CD4-positive, alpha-beta T cell treated with Interleukin-15 for 4 hours (primary cell): Measurements from ENCODE around the gene SCRN1.
"Not testable (repeated sequence)": the region's sequence is repeated elsewhere in the genome, so short reads cannot be mapped to it uniquely, and the experiment has no call there.

Source experiments
- DNase-seq: peaks from one replicate; pipeline ENCODE4 v3.0.0-alpha.2; 2020; ENCODE audit warnings: low spot score

SCRN1 gene

DNA sequence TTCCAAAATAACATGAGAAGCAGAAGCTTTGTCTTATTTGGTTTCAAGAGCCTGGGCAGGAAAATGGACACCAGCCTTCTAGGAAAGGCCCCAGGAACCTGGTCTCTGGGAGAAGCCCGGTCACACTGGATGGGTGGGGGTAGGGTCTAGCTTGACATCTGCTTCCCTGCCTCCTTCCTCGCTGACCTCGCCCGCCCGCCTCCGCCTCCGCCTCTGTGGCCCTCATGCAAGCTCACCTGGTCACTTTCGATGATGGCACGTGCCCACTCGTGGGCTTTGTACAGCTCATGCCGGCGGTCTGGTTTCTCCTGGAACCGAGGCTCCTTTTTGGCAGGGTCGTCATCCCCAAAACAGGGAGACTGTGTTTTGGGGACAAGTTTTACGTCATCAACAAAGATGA is 63.4 kb downstream of the SCRN1 start:
- no peak for DNase-seq

DNA sequence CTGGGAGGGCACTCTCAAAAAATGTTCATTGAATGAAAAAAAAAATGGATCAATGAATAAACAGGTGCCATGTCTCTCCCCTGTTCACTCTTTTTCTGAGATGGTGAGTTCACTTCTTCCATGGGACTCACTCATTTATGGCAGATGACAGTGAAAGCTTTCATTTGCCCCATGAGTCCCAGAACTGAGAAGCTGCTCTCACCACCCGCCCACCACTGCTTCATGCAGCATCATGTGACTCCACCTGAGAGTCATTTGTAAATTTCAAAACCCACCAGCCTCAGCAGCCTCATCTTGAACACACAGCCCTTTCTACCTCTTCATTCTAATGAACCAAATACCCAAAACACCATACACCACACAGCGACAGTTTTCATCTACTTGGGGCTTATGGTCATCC is 64.9 kb downstream of the SCRN1 start:
- DNase-seq = no peak

DNA sequence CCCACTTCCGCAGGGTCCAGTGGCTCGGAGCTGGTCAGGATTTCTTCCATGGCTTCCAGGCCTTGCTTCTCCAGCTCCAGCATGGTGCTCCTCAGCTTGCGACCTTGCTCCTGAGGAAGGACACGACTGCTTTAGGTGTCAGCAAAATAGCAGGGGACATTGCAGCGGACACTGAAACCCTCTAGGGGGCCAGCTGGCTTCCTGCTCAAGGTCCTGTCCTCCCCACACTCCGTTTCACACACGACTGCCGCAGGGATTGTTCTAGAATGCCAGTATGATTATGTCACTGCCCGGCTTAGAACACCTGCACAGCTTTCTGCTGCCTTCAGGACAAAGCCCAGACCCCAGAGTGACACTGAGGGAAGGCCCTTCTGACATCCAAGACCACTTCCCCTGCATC is 65.6 kb downstream of the SCRN1 start:
- no peak for DNase-seq

DNA sequence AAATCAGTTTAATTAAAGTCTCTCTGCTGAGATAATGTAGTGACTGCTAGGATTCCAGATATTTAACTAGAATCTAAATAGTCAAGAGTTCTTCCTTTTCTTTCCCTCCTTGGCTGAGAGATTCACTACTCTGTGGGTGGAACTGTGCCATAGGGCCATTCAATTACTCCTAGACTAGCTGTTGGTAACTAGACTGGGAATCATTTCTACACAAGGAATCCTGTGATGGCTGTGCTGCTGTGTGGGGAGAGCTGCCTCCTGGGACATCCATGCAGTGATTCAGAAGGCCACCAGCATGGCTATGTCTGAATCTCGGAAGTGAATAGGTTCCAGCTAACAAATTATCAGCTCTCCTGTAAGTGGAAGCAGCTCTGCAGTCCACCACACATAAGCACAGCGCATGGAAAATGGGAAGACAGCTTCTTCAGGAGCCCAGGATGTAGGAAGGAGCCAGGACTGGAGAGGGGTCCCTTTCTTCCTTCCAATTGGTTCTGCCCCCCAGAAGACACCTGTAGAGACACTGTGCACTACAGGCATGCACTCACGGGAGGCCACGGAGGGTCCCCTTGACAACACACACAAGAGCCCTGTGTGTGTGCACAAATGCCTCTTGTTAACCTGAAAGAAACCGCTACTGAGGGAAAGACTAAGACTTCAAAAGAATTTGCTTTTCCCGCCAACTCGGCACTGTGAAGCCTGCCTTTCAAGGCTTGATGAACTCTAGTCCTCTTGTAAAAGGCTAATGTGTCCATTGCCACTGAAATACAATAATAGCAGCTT is 66.5 kb downstream of the SCRN1 start:
- DNase-seq = no peak

DNA sequence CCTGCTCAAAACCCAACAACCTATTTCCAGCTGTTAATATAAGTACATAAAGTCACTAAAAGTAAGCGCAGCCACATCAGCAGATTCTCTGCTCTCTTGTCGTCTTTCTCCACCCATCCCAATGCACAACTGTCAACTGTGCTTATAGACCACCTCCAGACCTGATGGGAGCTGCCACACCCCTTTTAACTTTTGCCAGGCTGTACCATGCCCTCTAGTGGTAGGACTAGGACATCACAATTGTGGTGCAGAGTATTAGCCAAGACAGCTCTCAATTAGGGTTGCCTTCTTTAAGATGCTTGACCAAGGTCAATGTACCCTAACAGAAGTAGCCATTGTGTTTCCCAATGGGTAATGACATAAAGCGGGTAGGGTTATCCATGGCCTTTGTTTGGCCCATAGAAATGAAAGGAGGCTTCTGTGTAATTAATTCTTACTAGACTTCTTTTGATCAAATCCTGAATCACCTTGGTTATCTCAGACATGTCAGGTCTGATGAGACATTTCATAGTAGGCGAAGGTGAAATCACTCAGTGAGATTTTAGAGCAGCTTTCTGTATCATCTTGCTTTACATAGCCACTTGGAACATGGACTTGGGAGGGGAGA is 68.1 kb downstream of the SCRN1 start:
- peak; percentile 52 for DNase-seq

DNA sequence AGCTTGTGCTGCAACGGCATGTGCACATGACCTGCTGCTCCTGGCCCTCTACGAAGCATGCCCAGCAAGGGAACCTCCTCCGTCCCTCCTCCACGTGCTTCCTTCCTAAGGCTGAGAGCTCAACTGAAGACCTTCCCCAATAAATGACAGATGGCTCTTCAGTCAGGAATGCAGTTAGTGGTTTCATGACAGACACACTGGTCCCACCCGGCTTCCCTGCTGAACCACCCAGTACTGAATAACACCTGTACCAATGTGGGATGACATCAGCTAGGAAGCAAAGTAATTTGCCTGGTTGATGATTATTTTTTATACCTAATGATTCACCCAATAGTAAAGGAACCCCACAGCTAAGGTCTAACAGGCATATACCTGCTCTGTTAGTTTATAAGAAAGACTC is 69.1 kb downstream of the SCRN1 start:
- no peak for DNase-seq

DNA sequence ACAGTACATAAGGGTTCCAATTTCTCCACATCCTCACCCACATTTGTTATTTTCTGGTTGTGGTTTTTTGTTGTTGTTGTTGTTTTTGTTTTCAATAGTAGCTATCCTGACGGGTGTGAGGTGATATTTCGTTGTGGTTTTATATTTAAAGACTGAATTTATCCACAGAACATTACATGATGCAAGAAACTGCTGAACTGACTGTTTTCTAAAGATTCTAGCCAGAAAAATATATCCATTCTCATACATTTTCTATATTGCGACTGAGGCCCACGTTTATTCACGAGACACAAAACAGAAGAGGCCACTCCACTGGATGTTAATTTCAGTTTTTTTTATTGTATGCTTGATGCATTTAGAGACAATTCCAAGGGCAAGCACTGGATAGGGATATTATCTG is 69.8 kb downstream of the SCRN1 start:
- no peak for DNase-seq

DNA sequence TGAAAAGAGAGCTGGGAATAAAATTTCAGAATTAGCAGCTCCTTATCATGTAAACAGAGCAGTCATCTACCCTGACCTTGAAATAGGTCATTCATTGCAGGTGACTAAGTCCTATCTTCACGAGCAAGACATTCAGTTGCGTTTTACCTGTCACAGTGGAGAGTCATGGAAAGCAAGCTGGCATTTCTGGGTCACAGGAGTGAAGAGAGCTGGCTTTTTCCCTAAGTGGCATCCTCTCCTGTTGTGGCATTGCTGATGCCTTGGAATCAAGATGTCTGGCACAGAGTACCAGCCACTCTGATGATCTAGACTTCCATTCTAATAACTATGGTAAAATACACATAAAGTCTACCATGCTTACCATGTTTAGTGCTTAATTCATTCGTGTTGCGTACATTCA is 70.8 kb downstream of the SCRN1 start:
- DNase-seq = no peak

DNA sequence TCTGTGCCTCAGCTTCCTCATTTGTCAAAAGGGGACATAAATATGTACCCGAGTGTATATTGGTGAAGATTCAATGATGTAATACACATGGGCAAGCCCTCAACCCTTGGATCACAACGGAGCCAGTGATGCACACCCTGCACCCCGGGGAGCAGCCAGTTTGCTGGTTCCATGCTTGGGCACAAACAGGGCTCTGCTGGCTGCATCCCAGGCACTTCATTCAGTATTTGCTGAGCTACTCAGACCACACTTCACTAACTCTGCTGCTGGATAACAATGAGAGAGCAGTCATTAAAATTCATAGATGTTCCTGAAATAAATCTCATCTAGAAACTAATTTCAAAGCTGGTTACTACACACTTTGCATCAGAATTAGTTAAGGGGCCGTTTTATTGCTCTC is 72.0 kb downstream of the SCRN1 start:
- no peak for DNase-seq

DNA sequence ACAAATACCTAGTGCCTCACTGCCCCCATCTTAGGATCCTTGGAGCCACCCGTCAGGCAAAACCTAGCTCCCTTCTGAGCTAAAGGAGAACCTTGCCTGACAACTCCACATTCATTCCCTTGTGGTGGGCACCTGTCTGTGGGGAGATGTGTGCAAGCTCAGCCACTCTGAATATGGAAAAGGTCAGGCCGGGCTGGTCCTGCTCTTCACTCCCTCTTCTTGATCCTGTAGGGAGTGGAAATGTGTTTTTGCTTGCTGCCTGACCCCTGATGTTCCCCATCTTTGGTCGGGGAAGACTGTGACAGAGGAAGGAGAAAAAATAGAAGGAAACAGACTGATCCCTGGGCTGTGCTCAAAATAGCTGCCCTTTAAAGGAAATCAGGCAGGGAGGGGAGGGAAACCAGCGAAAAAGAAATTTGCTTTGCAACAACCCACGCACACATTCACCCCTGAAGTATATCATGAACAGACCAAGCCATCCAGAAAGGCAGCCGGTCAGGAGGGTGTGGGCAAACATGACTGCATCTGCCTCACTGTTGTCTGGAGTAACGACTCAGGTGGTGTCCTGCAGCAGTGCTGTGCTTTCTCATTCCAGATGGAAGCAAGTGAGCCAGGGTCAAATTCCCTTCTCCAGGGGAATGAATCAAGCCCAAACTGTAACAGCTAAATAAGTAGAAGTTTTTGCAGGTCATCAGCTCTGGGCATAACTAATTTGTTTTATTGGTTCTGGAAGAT is 74.0 kb downstream of the SCRN1 start:
- no peak for DNase-seq

DNA sequence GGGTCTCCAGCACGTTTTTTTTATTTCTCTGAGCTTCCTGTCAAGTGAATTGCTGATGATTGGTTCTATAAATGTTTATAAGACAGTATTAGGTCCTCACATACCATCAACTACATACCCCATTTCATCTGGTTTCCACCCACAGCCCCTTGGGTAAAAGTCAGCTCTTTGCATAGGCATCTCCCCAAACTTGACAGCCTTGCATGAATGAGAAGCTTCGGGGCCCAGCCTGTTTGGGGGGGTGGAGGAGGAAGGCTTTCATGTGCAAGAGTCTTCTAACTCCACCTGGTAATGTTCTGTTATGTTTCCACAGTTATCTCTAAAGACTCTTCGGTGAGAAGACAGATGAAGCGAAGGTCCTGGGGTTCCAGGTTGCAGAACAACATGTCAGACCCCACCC is 75.4 kb downstream of the SCRN1 start:
- DNase-seq = no peak

DNA sequence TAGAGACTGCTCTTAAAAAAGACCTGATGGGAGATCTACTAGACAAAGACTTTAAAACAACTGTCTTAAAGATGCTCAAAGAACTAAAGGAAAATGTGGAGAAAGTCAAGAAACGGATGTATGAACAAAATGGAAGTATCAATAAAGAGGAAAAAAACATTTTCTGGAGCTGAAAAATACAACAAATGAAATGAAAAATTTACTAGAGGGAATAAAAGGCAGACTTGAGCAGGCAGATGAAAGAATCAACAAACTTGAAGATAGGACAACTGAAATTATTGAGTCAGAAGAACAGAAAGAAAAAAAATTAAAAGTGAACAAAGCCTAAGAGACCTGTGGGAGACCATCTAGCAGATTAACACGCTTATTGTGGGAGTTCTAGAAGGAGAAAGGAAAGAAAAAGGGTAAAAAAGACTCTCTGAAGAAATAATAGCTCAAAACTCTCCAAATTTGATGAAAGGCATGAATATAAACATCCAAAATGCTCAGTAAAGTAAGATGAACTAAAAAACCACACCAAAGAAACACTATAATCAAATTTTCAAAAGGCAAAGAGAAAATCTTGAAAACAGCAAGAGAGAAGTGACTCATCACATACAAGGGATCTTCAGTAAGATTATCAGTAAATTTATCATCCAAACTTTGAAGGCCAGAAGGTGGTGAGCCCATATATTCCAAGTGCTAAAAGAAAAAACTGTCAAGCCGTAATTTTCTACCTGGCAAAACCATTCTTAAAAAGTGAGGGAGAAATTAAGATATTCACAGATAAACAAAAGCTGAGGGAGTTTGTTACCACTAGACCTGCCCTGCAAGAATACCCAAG is 83.2 kb downstream of the SCRN1 start:
- DNase-seq = no peak

DNA sequence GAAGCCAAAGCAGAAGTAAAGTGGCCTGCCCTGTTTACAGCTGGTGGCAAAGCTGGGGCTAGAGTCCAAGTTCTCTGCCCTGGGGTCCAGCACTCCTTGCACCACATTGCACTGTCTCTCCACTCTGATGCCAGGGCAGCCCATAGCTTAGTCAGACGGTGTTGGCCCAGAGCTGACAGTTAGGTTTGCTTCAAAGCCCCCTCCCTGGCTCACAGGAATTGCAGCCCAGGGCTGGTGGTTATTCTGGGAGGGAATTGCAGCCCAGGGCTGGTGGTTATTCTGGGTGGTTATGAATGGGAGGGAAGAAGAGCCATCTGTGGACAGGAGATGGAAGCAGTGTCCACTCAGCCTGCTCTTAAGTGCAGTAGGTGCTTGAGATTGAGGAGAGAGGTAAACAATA is 88.9 kb downstream of the SCRN1 start:
- DNase-seq = no peak

DNA sequence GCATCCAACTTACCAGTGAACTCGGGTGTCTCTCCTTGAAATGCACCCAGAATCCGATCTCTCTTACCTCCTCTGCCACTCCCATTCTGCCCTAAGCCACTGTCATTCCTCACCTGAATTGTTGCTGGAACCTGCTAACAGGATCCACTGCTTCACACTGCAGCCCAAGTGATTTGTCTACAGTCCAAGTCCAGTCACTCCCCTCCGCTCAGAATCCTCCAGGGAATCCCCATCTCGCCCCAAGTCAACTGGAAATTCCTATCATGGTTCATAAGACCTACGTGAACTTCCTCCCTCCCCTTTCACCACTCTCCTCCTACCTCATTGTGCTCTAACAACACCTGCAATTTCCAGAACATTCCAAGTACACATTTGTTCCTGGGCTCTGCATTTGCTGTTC is 91.3 kb downstream of the SCRN1 start:
- no peak for DNase-seq

DNA sequence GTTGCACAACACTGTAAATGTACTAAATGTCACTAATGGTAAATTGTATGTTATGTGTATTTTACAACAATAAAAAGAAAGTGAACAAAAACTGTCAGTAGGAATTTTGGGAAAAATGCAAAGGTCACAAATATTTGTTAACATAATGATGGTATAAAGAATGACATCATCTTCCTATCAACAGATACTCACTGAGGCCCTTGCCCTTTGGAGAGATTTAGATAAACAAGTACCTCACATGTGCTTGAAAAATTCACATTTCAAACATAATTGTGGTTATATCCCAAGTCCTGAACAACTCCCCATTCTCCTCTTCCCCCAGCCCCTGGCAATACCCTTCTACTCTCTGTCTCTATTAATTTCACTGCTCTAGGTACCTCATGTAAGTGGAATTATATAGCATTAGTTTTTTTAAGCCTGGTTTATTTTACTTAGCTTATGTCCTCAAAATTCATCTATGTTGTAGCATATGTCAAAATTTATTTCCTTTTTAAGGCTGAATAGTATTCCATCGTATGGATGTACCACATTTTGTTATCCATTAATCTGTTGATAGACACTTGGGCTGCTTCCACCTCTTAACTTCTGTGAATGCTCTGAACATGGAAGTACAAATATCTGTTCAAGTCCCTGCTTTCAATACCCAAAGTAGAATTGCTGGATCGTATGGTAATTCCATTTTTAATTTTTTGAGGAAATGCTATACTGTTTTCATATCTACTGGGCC is 92.8 kb downstream of the SCRN1 start:
- no peak for DNase-seq

DNA sequence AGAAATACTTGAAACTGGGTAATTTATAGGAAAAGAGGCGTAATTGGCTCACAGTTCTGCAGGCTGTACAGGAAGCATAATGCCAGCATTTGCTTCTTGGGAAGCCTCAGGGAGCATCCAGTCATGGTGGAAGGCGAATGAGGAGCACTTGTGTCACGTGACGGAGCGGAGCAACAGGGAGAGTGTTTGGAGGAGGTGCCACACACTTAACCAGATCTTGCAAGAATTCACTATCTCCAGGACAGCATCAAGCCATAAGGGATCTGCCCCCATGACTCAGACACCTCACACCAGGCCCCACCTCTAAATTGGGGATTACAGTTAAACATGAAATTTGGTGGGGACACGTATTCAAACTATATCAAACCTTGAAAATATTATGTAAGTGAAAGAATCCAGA is 94.0 kb downstream of the SCRN1 start:
- DNase-seq = no peak

DNA sequence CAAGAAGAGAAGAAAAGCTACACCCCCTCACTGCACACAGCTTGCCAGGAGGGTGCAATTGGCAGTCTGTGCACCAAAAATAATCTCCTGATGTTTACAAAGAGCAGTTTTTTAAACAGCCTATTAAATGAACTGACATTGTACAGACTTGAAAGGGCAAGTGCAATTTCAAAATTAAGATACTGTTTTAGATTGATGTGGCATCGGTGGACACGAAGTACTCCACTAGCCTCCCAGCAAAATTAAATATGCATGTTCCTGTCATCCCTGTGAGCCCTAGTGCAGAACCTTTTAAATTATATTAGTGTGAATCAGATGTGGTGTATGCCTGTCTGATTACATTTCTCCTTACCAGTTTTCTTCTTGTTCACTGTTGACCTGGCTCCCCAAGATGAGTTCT is 95.3 kb downstream of the SCRN1 start:
- DNase-seq = no peak

DNA sequence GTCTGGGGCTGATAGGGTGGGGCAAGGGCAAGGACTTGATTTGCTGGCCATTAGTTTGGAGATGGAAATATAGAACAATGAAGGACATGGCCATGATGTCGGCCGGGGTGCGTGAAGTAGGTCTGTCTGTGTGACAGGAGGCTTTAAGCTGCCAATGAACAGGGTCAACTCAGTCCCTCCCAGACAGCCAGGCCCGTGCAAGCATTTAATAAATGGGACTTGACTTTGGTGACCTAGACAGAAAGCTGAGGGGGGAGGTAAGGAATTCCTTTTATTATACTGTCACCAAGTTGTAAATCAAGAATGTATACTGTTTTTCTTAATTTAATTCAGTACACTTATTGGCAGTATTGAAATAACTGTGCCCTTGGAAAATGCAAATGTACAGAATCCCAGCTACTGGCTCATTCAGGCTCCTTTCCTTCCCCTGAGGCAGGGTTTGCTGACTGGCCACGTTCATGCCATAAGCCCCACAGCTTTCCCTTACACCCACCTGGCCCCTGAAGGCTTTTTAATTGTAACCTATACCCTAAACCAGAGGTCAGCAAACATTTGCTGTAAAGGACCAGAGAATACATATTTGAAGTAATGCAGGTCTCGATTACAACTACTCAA is 96.1 kb downstream of the SCRN1 start:
- DNase-seq = no peak

DNA sequence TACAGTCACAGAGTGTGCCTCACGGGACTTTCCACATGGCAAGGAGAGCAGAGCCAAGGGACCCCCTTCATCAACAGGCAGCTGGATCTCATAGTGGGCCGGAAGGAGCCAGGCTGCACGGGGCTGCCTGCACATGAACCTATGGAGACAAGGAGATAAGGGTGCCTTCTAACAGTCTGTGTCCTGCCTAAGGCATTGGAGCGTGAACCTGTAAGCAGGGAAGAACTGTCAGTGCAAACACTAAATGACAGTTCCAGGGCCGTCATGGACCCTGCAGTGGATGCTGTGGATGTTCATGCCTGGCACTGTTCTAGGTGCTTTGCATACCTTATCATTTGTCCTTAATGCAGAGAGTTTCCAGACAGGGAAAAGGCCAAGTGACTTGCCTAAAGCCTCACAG is 97.4 kb downstream of the SCRN1 start:
- DNase-seq = no peak

DNA sequence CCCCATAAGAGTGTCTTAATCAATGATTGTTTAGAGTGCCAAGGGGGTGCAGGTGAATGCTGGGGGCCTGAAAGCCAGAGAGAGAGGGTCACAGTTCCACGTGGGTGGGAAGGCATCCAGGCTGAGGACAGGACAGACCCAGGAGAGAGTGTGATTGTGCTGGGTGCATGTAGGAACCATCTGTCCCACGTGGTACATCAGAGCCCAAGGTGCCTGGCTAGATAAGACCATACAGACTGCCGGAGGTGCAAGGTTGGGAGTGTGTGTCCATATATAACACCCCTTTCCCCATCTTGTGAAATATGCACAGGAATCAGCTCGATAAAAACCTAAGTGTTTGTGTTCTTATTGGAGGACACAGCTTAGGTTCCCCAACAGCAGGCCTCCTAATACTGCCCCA is 97.8 kb downstream of the SCRN1 start:
- no peak for DNase-seq

DNA sequence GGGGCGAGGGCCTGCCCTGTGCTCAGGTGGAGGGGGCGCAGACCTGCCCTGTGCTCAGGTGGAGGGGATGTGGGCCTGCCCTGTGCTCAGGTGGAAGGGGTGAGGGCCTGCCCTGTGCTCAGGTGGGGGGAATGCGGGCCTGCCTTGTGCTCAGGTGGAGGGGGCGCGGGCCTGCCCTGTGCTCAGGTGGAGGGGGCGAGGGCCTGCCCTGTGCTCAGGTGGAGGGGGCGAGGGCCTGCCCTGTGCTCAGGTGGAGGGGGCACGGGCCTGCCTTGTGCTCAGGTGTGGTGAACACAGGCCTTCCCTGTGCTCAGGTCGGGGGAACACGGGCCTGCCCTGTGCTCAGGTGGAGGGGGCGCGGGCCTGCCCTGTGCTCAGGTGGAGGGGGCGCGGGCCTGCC is 98.8 kb downstream of the SCRN1 start:
- not testable (repeated sequence) for DNase-seq
